Measurements from ENCODE around the gene KCNAB3. TPM values are rescaled to one million over a fixed set of nuclear protein-coding genes. Genes with fewer than 3 reads are reported as not detected.

Gene KCNAB3
- total and polyA plus RNA-seq, 4 donors: 0.23 to 0.67 (median 0.42) TPM

DNA sequence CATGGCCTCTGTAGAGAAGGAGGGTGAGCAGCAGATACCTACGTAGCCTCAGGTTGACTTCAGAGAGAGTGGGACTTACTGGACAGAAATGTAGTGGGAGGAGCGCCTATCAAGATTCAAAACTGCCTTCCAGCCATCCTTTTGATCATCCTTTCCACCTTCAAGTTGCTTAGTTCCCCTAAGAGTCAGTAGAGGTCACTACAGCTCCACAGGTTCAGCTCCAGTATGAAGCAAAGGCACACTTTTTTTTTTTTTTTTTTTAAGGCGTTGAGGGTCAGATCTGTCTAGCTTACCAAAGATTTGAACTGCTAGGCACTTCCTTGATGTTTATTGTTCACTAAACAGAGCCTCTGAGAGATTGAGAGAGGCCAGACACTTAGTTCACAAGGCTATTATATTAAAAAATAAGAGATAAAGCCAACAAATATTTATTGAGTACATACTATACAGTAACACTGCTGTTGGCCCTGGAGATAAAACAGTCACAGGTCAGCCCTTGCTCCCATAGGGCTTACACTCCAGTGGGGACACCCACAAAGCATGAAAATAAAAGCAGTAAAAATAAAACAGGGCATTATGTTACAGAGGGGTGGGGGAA lies 16.6 kb downstream of the KCNAB3 start:
- Histone ChIP-seq H3K27ac (ENCODE audit: low read depth in 1 of 2, low read length in 2 of 2) (no peak overlapping the region), H3K9me3 (ENCODE audit: control insufficient read depth in 4 of 4, low read length in 3 of 4) (no peaks in the 10 kb centered on the region), H3K4me3 (ENCODE audit: low read depth in 1 of 3, low read length in 3 of 3) (no peak overlapping the region), H3K27me3 (ENCODE audit: control insufficient read depth in 4 of 4, insufficient read depth in 4 of 4, low read length in 3 of 4) (no peaks in the 10 kb centered on the region), H3K4me1 (ENCODE audit: control insufficient read depth in 4 of 4, insufficient read depth in 4 of 4, low read length in 3 of 4) (peaks cover 6 to 12% (median 9%) of the 10 kb centered on the region in 4 donors), H3K36me3 (ENCODE audit: control insufficient read depth in 4 of 4, insufficient read depth in 3 of 4, low read depth in 1 of 4, low read length in 3 of 4) (peaks cover 0 to 10% (median 2%) of the 10 kb centered on the region in 4 donors), H3K9ac (ENCODE audit: low read depth in 1 of 2, low read length in 2 of 2) (no peak overlapping the region)
- TF ChIP-seq HNF4A (conservative IDR thresholded peaks at IDR 0.05) (peak in 1 of 2 donors; percentile 14), HNF4G (IDR thresholded peaks at IDR 0.05) (no peak), RAD21 (IDR thresholded peaks at IDR 0.05) (peak; percentile 94 to 95), RXRA (IDR thresholded peaks at IDR 0.05) (peak; percentile 9 to 52), NR2F2 (IDR thresholded peaks at IDR 0.05) (peak; percentile 48)
- TF ChIP-seq, protein P1, sequence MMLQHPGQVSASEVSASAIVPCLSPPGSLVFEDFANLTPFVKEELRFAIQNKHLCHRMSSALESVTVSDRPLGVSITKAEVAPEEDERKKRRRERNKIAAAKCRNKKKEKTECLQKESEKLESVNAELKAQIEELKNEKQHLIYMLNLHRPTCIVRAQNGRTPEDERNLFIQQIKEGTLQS (IDR thresholded peaks at IDR 0.05): no peak
- TF ChIP-seq, protein P2, sequence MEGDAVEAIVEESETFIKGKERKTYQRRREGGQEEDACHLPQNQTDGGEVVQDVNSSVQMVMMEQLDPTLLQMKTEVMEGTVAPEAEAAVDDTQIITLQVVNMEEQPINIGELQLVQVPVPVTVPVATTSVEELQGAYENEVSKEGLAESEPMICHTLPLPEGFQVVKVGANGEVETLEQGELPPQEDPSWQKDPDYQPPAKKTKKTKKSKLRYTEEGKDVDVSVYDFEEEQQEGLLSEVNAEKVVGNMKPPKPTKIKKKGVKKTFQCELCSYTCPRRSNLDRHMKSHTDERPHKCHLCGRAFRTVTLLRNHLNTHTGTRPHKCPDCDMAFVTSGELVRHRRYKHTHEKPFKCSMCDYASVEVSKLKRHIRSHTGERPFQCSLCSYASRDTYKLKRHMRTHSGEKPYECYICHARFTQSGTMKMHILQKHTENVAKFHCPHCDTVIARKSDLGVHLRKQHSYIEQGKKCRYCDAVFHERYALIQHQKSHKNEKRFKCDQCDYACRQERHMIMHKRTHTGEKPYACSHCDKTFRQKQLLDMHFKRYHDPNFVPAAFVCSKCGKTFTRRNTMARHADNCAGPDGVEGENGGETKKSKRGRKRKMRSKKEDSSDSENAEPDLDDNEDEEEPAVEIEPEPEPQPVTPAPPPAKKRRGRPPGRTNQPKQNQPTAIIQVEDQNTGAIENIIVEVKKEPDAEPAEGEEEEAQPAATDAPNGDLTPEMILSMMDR (IDR thresholded peaks at IDR 0.05; ENCODE audit: low read depth, low read length, missing input control): peak; percentile 80
- WGBS: 45% methylated on average over 3 of the region's 3 CpGs
- DNase-seq (ENCODE audit: low spot score): no peak

DNA sequence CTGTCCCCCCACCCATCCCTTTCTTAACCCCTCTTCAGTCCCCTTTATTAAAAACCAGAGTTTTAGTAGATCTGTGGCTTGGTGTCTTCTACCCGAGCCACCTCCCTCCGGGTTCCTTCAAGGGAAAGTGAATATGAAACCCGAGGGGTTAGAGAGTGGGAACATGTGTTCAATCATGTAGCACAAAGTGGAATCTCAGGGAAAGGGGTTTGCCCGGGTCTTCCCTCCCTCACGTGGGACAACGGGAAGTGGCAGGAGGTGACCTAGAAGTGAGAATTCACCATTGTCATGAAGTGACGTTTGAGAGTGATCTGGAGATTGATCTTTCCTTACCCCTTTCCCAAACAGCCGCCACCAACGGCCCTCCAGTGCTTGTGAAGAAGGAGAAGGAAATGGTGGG lies 18.5 kb downstream of the KCNAB3 start:
- no peak overlapping the region for H3K9ac ChIP-seq (ENCODE audit: low read depth in 1 of 2, low read length in 2 of 2)
- no peaks in the 10 kb centered on the region for H3K27me3 ChIP-seq (ENCODE audit: control insufficient read depth in 4 of 4, insufficient read depth in 4 of 4, low read length in 3 of 4)
- peaks cover 2 to 25% (median 3%) of the 10 kb centered on the region in 4 donors for H3K36me3 ChIP-seq (ENCODE audit: control insufficient read depth in 4 of 4, insufficient read depth in 3 of 4, low read depth in 1 of 4, low read length in 3 of 4)
- DNase-seq (ENCODE audit: low spot score): no peak
- 81% methylated on average over 9 of the region's 9 CpGs for WGBS
- H3K9me3 ChIP-seq (ENCODE audit: control insufficient read depth in 4 of 4, low read length in 3 of 4): no peaks in the 10 kb centered on the region
- TF ChIP-seq RXRA (IDR thresholded peaks at IDR 0.05) (no peak), HNF4G (IDR thresholded peaks at IDR 0.05) (no peak), HNF4A (conservative IDR thresholded peaks at IDR 0.05) (no peak), SP1 (IDR thresholded peaks at IDR 0.05) (no peak), EGR1 (IDR thresholded peaks at IDR 0.05; ENCODE audit: low read depth in 2 of 2) (no peak), NR2F2 (IDR thresholded peaks at IDR 0.05) (no peak), GABPA (IDR thresholded peaks at IDR 0.05 in 1 of 2, conservative IDR thresholded peaks at IDR 0.05 in 1 of 2) (no peak)
- TF ChIP-seq, protein P1 (IDR thresholded peaks at IDR 0.05): no peak
- TF ChIP-seq, protein P3, sequence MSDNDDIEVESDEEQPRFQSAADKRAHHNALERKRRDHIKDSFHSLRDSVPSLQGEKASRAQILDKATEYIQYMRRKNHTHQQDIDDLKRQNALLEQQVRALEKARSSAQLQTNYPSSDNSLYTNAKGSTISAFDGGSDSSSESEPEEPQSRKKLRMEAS (IDR thresholded peaks at IDR 0.05): no peak
- peaks cover 4 to 11% (median 7%) of the 10 kb centered on the region in 4 donors for H3K4me1 ChIP-seq (ENCODE audit: control insufficient read depth in 4 of 4, insufficient read depth in 4 of 4, low read length in 3 of 4)
- H3K4me3 ChIP-seq (ENCODE audit: low read depth in 1 of 3, low read length in 3 of 3): no peak overlapping the region
- no peak overlapping the region for H3K27ac ChIP-seq (ENCODE audit: low read depth in 1 of 2, low read length in 2 of 2)

DNA sequence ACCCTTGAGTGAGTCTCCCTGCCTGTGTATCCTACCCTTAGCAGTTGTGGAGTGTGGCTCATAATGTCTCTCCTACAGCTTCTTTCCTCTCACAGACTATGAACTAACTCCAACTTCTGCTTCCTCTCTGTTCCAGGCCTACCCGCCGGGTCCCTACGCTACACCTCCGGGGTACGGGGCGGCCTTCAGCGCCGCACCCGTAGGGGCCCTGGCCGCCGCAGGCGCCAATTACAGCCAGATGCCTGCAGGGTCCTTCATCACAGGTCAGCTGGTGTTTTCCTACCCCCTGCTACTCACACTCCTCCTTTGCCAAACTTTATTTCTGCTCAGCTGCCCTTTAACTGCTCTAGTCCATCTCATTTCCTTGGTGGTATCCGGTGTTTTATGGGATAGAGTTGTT lies 18.9 kb downstream of the KCNAB3 start:
- WGBS: 94% methylated on average over 13 of the region's 13 CpGs
- Histone ChIP-seq H3K4me3 (ENCODE audit: low read depth in 1 of 3, low read length in 3 of 3) (no peak overlapping the region), H3K27ac (ENCODE audit: low read depth in 1 of 2, low read length in 2 of 2) (no peak overlapping the region), H3K9me3 (ENCODE audit: control insufficient read depth in 4 of 4, low read length in 3 of 4) (no peaks in the 10 kb centered on the region), H3K9ac (ENCODE audit: low read depth in 1 of 2, low read length in 2 of 2) (no peak overlapping the region), H3K36me3 (ENCODE audit: control insufficient read depth in 4 of 4, insufficient read depth in 3 of 4, low read depth in 1 of 4, low read length in 3 of 4) (peaks cover 2 to 27% (median 3%) of the 10 kb centered on the region in 4 donors), H3K4me1 (ENCODE audit: control insufficient read depth in 4 of 4, insufficient read depth in 4 of 4, low read length in 3 of 4) (peaks cover 4 to 11% (median 6%) of the 10 kb centered on the region in 4 donors), H3K27me3 (ENCODE audit: control insufficient read depth in 4 of 4, insufficient read depth in 4 of 4, low read length in 3 of 4) (no peaks in the 10 kb centered on the region)
- DNase-seq (ENCODE audit: low spot score): no peak
- TF ChIP-seq RAD21 (IDR thresholded peaks at IDR 0.05) (no peak), HNF4G (IDR thresholded peaks at IDR 0.05) (no peak)

Measured in liver (tissue), 9 donors.